GM18508 (cell line): ENCODE data around the gene OR11H12.
"Not testable (repeated sequence)": the region's sequence is repeated elsewhere in the genome, so short reads cannot be mapped to it uniquely, and the experiment has no call there.

Source experiments
- ATAC-seq: cut with Tn5 transposase; IDR thresholded peaks from one replicate; pipeline ENCODE4 v1.9.1; 2021; ENCODE audit warnings: moderate number of reproducible peaks; ENCODE audit not compliant: insufficient read depth, unreplicated experiment

The OR11H12 gene

GRCh38 chr14:18600817-18601216 is at the start of gene OR11H12:
Gene OR11H12 (plus strand): TSS chr14:18601117. CDS start chr14:18601117, 0 bp downstream.
- ATAC-seq, result not testable (repeated sequence)

- ATAC-seq, result not testable (repeated sequence)
Observed at GRCh38 chr14:18582908-18583307, 18.0 kb upstream of the OR11H12 start.

- not testable (repeated sequence) for ATAC-seq
Observed at GRCh38 chr14:18626610-18627213, 25.8 kb downstream of the OR11H12 start.

- not testable (repeated sequence) for ATAC-seq
Observed at GRCh38 chr14:18636066-18636465, 35.1 kb downstream of the OR11H12 start.

GRCh38 chr14:18638032-18638431 is 37.1 kb downstream of the OR11H12 start:
- ATAC-seq, result not testable (repeated sequence)

GRCh38 chr14:18638785-18639184 is 37.9 kb downstream of the OR11H12 start:
- not testable (repeated sequence) for ATAC-seq

GRCh38 chr14:18646075-18646730 is 45.3 kb downstream of the OR11H12 start:
- ATAC-seq, result not testable (repeated sequence)
